Dedifferentiated amniotic fluid mesenchymal stem cell (primary cell): Measurements from ENCODE around the gene ITGBL1.

ENCODE experiments used
- DNase-seq: peaks from one replicate; pipeline ENCODE4 v3.0.0-alpha.2; 2016; ENCODE audit errors: extremely low spot score

Gene ITGBL1

DNA sequence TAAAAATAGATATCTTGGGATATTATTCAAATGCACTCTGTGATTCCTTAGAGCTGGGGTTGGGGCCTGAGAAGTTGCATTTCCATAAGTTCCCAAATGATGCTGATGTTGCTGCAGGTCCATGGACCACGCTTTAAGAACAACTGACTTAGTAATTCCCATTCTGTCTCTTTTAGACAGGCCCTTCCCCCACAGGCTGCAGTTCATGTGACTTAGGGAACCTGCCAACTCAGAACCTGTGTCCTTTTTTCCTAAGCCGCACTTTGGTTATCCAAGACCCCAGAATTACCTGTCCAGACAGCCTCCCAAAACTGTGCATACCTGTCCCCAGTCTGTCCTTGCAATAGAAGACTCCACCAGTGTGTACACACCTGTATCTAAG is 1.7 kb upstream of the ITGBL1 start:
- no peak for DNase-seq

DNA sequence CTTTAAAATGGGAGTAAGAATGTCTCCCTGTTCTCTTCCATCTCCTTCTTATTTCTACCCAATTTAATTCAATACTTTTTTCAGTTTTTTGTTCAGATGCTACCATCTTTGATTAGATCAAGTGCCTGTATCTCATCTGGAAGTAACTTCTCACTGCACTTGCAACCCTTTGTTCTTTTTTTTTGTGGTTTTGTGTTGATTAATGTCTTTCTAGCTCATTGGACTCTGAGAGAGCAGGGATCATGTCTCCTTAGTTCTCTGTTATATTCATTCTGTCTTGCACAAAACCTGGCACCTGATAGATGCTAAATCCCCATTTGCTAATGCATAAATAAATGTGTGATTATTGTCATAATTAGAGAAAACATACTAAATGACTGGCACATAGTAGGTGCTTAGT is 834 bp upstream of the ITGBL1 start:
- DNase-seq = no peak

DNA sequence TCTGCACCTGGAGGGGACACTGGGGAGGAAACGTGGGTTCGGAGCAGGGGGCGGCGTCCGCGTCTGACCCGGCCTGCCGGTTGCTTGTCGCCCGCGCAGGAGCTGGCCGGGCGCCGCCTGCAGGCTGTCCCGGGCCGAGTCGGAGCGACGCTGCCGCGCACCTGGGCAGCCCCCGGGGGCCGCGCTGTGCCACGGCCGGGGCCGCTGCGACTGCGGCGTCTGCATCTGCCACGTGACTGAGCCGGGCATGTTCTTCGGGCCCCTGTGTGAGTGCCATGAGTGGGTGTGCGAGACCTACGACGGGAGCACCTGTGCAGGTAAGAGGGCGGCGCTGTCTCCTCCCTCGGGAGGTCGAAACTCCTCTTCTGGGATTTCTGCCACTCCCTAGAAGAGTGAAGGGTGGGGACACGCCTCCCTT is 1.3 kb downstream of the ITGBL1 start:
- DNase-seq = no peak

DNA sequence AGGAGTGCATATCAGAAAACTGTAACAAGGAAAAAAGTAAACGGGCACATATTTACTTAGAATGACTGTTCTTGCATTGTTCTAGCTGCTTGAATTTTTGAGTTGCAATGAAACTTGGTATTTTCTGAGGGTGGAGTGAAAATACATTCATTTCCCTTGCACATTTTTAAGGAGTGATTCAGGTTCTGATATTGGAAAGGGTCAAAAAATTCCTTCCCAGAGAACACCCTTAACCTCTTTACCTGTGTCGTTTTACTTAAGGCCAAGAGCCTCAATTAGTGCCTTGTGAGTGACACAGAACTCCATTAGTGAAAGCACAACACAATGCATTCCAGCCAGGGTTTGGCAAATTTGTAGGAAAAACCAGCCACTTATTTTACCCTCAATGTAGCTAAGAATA is 2.3 kb downstream of the ITGBL1 start:
- no peak for DNase-seq

DNA sequence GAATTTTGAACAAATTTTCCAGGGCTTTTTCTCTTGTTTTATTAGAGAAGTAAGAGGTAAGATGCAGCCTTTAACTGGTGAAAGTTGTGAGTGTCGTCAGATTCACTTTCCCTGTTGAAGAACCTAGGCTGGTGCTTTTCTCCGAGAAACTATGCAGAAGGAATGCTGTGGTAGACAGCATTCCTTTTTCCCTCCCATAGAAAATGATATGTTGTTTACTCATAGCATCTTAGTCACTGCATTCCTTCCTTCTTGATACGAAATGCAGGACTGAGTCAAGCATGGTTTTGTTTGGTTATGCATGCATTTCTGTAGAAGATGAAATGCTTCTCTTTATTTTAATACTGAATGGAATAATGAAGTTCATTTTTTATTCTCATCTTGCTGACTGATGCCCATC is 3.4 kb downstream of the ITGBL1 start:
- peak; percentile 95 for DNase-seq

DNA sequence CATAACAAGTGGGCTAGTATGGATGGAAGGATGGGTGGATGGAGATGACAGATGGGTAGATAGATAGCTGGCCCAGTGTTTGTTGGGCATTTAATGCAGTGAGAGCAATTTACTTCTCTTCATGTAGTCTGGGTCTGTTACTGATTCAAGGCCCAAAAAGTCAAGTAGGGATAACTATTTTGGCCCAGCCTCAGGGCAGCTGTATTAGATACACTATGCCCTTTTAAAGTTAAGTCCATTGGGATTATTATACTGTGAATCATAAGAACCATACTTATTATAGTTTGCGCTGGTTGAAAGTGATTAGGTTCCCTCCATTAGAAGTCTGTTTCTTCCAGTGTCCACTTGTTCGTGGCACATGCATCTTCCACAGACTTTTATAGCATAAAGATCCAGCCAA is 4.7 kb downstream of the ITGBL1 start:
- DNase-seq = no peak

DNA sequence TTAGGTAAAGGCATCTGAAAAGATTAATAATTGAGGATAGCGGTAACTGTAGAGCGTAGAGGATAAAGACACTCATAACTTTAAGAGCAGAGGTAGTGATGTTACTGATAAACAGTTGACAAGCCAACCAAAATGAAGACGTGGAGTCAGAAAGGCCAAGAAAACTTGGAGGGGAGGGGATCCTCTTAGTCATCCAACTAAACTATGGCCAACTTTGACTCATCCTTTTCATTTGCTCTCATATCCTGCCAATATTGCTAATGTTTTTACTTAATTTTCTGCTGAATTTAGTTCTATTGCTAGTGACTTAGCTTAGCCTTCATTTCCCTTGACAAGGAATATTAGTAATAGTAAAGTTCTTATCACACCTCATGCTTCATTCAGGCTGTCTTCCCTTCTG is 13.4 kb downstream of the ITGBL1 start:
- no peak for DNase-seq

DNA sequence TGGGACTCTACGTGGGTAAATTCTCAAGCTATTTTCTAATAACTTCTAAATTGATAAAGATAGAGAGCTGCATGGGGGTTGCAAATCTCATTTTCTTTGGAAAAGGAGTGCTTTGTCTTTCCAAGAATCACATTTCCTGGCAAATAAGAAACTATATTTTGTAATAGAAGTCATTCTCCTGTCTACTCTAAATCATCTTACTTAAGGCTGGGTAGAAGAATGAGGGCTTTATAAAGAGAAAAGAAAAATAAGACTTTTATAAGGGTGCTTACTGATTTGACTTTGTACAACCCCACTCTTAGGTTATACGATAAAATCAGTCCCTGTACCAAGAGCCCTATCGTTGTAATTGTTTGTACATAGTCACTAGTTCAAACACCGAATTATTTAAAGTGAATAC is 14.9 kb downstream of the ITGBL1 start:
- no peak for DNase-seq

DNA sequence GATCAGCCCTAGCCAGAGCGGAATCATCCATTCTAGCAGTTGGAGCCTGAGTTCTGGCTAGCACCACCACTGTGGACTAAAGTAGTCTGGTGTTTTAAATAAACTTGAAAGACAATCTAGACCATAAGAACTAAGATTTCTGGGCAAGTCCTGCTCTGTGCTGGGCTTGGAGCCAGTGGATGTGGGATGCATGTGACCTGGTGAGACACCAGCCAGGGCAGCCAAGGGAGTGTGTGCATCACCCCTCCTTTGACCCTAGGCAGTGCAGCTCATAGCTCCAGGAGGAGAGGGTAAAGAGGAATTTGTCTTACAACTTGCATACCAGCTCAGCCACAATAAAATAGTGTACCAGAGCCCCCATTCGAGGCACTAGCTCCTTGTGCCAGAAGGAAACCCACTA is 21.0 kb downstream of the ITGBL1 start:
- no peak for DNase-seq

DNA sequence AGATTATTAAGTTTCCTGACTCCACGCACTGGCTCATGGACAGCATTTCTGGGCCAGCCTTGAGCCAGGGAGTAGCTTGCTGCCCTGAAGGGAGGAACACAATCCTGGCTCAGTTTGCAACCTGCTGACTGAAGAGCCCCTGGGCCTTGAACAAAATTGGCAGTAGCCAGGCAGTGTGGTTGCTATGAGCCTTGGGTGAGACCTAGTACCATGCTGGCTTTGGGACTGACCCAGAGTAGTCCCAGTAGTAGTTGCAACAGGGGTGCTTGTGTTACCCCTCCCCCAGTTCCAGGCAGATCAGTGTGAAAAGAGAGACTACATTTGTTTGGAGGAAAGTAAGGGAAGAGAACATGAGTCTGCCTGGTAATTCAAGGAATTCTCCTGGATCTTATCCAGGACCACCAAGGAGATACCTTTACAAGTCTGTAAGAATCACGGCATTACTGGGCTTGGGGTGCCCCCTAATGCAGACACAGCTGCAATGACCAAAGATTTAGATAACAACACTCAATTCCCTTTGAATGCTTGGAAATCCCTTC is 22.0 kb downstream of the ITGBL1 start:
- peak; percentile 36 for DNase-seq

DNA sequence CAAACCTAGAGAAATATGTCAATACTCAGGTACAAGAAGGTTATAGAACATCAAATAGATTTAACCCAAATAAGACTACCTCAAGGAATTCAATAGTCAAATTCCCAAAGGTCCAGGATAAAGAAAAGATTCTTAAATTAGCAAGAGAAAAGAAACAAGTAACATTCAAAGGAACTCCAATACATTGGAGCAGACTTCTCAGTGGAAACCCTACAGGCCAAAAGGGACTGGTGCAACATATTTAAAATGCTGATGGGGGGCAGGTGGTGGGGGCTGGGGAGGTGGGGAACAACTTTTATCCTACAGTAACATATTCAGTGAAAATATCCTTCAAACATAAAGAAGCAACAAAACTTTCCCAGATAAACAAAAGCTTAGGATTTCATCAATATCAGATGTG is 23.1 kb downstream of the ITGBL1 start:
- DNase-seq = no peak

DNA sequence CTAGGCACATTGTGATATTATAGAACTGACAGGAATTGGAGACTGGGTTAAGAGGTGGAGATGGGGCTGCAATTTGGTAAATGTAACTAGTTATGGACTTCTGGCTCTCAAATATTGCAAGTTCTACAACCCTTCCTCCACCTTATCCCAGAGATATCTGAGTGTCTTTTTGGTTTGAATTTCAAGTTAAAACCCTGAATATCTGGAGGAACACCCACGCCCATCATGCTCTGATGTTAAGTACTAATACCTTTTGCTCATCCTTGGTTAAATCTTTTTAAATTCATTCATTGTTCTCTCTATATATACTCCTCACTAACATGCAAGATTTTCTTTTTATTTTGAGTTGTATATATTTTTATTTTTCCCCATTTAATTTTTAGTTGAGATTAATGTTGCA is 28.9 kb downstream of the ITGBL1 start:
- no peak for DNase-seq

DNA sequence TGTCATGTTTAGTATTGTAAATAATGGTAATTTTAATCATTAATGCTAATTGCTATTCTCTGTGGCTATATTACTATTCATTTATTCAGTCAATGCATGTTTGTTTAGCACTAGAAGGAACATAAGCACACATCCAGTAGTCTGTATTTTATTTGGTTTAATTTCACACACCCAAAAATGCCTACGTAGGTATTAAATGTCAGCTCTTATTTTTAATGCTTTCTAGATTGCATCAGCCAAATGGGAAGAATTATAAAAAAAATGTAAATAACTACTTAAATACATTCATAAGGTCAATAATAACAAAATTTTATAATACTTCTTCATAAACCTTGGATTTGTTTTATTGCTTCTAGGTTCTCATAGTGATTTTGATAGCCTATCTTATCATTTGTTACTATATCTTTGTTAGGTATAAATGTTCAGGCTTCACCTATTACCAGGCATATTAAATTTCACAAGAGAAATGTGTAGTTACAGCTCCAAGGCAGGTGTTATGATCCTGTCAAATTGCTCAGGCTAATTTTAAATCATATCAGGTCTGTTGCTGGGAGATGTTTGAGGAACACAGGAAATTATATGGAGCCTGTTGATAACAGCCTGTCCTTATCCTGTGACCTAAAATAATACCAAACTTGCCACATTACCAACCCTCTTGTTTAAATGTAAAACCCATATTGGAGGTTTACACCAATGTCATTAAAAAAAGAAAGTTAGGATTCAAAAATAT is 34.4 kb downstream of the ITGBL1 start:
- no peak for DNase-seq

DNA sequence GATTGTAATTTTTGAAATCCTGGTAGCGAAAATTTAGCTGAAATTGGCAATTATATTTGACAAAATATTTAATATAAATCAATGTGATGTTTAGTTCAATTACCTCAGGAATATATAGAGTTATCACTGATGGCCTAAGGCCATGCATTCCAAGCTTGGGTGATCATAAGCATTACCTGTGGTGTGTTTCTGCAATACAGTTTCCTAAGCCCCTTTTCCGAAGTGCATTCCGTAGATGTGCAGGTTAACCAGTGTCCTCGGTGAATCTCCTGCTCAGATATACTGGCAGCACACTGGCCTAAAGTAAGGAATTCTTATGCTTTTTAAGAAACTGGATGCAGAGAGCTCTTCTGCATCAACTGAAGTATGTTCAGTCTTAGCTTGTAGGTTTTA is 35.0 kb downstream of the ITGBL1 start:
- DNase-seq = no peak

DNA sequence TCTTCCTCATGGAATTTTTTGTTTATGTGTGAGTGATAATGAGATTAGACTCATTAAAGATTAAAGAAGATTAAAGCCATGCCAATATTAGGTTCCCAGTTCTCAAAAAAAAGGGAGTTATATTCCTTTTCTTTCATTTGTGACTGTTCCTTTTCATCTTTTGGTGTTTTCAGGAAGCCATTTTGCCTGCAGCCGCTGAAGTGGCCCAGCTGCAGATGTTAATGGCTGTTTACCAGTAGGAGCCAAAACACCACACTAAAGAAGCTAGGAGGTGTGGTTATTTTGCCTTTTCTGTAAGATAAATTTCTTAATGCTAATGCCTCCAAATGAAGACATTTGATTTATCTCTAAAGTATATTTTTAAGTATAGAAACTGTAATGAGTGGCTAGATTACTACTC is 36.3 kb downstream of the ITGBL1 start:
- no peak for DNase-seq

DNA sequence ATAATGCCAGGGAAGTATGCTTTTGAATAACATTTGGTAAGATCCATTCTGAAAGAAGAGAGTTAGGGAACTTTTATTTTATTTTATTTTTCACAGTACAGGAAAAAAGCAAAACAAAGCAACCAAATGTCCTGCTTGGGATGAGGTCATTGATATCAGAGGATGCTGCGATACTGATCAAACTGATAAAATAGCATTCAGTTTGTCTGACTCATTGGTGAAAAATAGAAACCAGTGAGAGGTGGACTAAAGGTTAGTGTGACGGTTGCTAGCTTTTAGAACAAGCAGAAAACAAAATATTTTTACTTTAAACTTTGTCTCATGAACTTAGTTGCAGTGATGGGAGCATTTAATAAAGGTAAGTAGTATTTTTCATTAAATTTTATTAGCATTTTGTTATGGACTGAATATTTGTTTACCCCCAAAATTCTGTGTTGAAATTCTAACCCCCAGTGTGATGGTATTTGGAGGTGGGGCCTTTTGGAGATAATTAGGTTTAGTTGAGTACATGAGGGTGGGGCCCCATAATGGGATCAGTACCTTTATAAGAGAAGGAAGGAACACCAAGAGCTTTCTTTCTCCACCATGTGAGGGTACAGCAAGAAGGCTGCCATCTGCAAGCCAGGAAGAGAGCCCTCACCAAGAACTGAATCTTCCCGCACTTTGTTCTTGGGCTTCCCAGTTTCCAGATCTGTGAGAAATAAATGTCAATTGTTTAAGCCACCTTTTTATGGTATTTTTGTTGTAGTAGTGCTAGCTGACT is 37.3 kb downstream of the ITGBL1 start:
- DNase-seq = no peak

DNA sequence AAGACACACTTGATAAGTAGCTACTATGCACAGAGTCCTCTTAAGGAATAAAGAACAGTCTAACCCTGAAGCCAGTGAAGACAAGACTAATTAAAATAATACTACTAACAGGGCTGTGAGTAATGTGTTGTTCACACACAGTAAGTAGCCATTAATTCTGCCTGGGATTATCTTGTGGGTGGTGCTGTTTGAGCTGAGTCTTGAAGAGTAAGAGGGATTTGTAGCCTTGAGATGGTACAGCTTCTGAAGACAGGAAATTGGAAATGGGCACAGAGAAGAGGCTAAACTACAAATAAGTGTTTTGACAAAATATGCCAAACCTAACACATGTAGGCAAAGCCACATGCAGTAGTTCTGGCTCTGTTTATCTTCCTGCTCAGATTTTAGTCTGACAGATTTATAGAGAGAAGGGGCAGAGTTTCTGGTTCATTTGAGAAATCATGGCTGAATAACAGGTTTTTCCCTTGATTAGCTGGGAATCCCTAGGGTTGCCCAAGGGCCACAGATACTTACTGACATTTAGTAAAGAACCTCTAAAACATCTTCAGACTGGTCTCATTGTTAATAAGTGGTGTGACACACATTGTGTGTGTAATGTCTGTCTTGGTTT is 38.0 kb downstream of the ITGBL1 start:
- DNase-seq = no peak

DNA sequence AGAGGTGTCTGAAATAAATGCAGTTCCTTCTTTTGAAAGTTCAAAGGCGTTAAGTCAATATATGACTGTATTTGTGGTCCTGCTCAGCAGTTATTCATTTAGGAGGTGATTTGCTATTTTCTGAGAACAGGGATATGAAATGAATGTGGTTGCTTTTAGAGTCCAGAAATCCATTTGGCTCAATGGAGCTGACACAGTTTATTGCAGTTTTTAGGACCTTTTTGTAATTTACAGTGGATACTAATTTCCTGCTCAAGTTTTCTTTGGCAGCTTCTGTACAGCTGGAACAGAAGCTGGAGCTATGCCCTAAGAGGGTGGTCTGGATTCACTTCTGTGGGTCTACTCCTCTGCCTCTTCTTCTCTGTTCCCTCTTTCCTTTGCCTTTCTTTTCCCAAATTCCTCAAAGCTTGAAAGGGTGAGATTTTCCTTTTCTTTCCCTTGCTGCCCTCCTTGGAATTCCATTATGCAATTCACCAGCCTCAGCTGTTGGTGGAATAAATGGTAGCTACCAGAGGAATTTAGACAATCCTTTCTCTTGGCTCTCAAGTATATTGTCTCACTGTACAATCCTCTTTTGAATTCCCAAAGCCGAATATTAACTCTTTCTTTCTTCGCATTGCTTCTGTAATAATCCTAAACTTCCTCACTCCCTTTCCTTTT is 39.9 kb downstream of the ITGBL1 start:
- peak; percentile 36 for DNase-seq

DNA sequence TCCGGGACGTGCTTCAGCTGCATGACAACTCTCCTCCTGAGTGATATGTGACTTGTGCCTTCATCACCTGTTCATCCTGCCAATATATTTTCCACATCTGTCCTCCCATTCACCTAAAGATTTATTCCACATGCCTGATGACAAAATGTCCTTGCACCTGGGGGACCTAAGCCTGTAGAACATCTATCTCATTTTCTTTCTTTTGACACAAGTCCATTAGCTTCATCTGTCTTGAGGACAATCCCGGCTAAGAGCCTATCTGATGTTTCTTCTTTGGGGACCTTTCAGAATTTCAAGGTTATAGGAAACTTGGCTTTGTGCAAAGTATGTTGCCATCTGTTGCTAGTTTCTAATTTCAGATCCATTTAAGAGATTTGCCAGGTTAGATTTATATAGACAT is 41.1 kb downstream of the ITGBL1 start:
- DNase-seq = no peak

DNA sequence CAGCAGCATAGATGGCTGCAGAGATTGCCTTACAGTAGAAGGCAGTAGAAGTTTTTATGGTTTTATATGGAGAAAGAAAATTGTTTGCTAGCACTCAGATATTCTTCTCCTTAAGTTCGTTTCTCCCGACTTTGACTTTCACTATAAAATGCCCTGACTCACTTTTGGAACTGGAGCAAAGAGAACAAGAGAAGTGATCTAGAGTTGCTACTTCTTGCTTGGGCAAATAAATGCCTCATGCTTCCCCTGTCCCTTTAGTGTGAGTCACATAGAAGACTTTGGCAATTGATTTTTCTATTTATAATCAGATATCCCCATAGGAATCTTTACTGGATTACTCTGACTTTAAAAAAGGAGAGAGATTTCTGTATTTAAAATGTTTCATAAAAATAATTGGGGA is 46.9 kb downstream of the ITGBL1 start:
- DNase-seq = peak; percentile 42

DNA sequence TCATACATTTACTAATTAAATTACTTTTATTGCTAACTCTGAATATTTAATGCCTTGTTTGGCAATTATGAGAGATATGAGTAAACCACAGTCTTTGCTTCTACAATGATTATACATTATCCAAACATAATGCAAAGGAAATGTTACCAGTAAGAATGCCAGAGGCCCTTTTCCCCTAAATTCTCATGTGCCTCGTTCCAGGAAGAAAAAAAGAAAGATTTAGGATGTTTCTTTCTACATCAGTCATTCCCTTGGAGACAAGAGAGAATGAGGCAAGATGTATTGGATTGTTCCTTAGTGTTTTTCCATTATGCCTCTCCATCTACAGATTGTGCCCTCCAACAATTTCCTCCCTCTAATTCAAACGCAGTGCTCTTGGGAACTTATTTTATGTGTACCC is 50.1 kb downstream of the ITGBL1 start:
- DNase-seq = no peak

DNA sequence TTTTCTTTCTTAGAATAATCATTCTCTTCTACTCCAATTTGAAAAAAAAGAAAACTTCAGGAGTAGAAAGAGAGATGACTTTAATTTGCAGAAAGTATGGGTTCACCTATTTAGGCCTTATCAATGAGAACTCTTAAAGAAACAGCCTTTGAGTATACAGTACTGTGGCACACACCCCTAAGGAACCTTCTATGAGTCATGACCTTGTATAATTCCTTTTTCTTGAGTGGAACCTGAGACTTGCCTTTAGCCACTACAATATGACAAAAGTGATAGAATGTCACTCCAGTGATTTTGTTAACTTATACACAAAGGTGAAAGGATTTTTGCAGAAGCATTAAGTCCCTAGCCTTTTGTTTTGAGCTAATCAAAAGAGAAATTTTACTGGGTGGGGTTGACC is 58.7 kb downstream of the ITGBL1 start:
- no peak for DNase-seq
